Caco-2 (cell line): Measurements from ENCODE around the gene SHANK1. TPM values are rescaled to one million over a fixed set of nuclear protein-coding genes. Genes with fewer than 3 reads are reported as not detected.

ENCODE experiments used
- BruUV-seq: library from RNA; stranded (reverse); fragments of 400-500 nt; replicated peaks from 2 replicates; lab custom pipeline; 2021; lab: Mats Ljungman, UMichigan
- CTCF ChIA-PET: fragments of 300-600 bp; sonication (Branson Sonifier 250); formaldehyde crosslinking; loops from one replicate; lab custom pipeline; 2022; ENCODE audit warnings: antibody characterized with exemption; lab: Charles Lee
- POLR2A ChIA-PET: fragments of 300-600 bp; sonication (Branson Sonifier 250); formaldehyde crosslinking; loops from one replicate; lab custom pipeline; 2022; ENCODE audit warnings: antibody characterized with exemption; lab: Charles Lee
- DNase-seq, 2 experiments: peaks; one replicate each; pipeline versions ENCODE4 v3.0.0 to v3.0.0-alpha.2; 2020 to 2022
- H3K27me3 ChIP-seq: replicated peaks from 2 replicates; pipeline ENCODE4 v1.6.0; 2011; ENCODE audit warnings: low read length; ENCODE audit not compliant: control insufficient read depth, insufficient read depth
- H3K36me3 ChIP-seq: 2 replicates; pipeline ENCODE4 v1.5.1; 2011; ENCODE audit warnings: low read length; ENCODE audit not compliant: control insufficient read depth, insufficient read depth
- H3K4me1 ChIP-seq: fragments of 250-450 bp; sonication (Bioruptor Pico); 2 replicates; pipeline ENCODE4 v1.5.1; 2020; ENCODE audit warnings: mild to moderate bottlenecking
- H3K4me3 ChIP-seq: 2 replicates; pipeline ENCODE4 v1.5.1; 2011; ENCODE audit warnings: low read depth, mild to moderate bottlenecking, control low read depth, low read length
- H3K9me3 ChIP-seq: fragments of 250-450 bp; sonication (Bioruptor Pico); 2 replicates; pipeline ENCODE4 v1.5.1; 2020; ENCODE audit warnings: mild to moderate bottlenecking, moderate library complexity
- H3K27ac Mint-ChIP-seq: one replicate; pipeline ENCODE4 v1.8.0; 2022; ENCODE audit warnings: mixed read lengths; ENCODE audit not compliant: unreplicated experiment
- H3K27me3 Mint-ChIP-seq: one replicate; pipeline ENCODE4 v1.8.0; 2022; ENCODE audit warnings: mixed read lengths; ENCODE audit not compliant: insufficient read depth, unreplicated experiment
- H3K36me3 Mint-ChIP-seq: one replicate; pipeline ENCODE4 v1.8.0; 2022; ENCODE audit warnings: mild to moderate bottlenecking, mixed read lengths; ENCODE audit not compliant: insufficient read depth, unreplicated experiment
- H3K4me1 Mint-ChIP-seq: one replicate; pipeline ENCODE4 v1.8.0; 2022; ENCODE audit warnings: low read depth, mixed read lengths; ENCODE audit not compliant: unreplicated experiment
- H3K4me3 Mint-ChIP-seq: one replicate; pipeline ENCODE4 v1.8.0; 2022; ENCODE audit warnings: mild to moderate bottlenecking, moderate library complexity, mixed read lengths; ENCODE audit not compliant: unreplicated experiment
- H3K9me3 Mint-ChIP-seq: one replicate; pipeline ENCODE4 v1.8.0; 2022; ENCODE audit warnings: mixed read lengths; ENCODE audit not compliant: unreplicated experiment
- CTCF ChIP-seq, 2 experiments: fragments of 200-600 bp in 1 of 2; IDR thresholded peaks; 1 replicate in 1 of 2; 2 replicates in 1 of 2; pipeline versions ENCODE4 v1.5.1 to v1.8.0; 2011 to 2022; ENCODE audit warnings: antibody characterized with exemption in 1 of 2, control low read depth in 1 of 2, inconsistent platforms in 1 of 2, low read depth in 1 of 2, low read length in 1 of 2, mild to moderate bottlenecking in 1 of 2, moderate library complexity in 1 of 2; ENCODE audit not compliant: insufficient read depth in 1 of 2, severe bottlenecking in 1 of 2, unreplicated experiment in 1 of 2
- intact Hi-C: fragments of 100-400 bp; cut with micrococcal nuclease; formaldehyde crosslinking; loops from one replicate; pipeline ENCODE4 v1.10.0; 2022; ENCODE audit not compliant: unreplicated experiment
- total RNA-seq: library from RNA; stranded (reverse); gene quantifications from 2 replicates; pipeline ENCODE4 v1.2.3, GENCODE V29; 2022

Gene SHANK1
- total RNA-seq, 1 experiment from 2014 or later = not detected

- H3K4me3 ChIP-seq = no peak overlapping the region
- Mint-ChIP-seq H3K9me3 (no peaks in the 10 kb centered on the region), H3K27ac (no peak overlapping the region), H3K4me1 (peaks cover 7% of the 10 kb centered on the region), H3K36me3 (no peaks in the 10 kb centered on the region), H3K4me3 (no peak overlapping the region), H3K27me3 (peaks cover 28% of the 10 kb centered on the region)
- H3K4me1 ChIP-seq = no peaks in the 10 kb centered on the region
- CTCF ChIA-PET = interaction anchor here (1.3 kb wide), 1 partner anchor 77 kb away, joined by 7 read pairs; no protein-coding TSS in a partner anchor
- intact Hi-C loops = loop anchor here (10.0 kb wide), 2 partner anchors 172 to 352 kb away; no protein-coding TSS in a partner anchor
- POLR2A ChIA-PET = no interaction called here
- no peak for DNase-seq
- H3K27me3 ChIP-seq = peaks cover 2% of the 10 kb centered on the region
- no peak for TF ChIP-seq CTCF (IDR thresholded peaks at IDR 0.05; ENCODE audit: insufficient read depth in 1 of 2, low read depth in 1 of 2, low read length in 1 of 2, severe bottlenecking in 1 of 2, unreplicated experiment in 1 of 2)
- no peaks in the 10 kb centered on the region for H3K36me3 ChIP-seq
- BruUV-seq = no TSS peak
- H3K9me3 ChIP-seq = no peaks in the 10 kb centered on the region
Observed at GRCh38 chr19:50706387-50706786, 13.2 kb downstream of the SHANK1 start.

- Histone ChIP-seq H3K9me3 (no peaks in the 10 kb centered on the region), H3K36me3 (no peaks in the 10 kb centered on the region), H3K4me1 (no peaks in the 10 kb centered on the region), H3K4me3 (no peak overlapping the region), H3K27me3 (peaks cover 2% of the 10 kb centered on the region)
- CTCF ChIA-PET = interaction anchor here (0.6 to 3.5 kb wide), 5 partner anchors 10 to 217 kb away, joined by 3 to 21 read pairs (median 7); no protein-coding TSS in a partner anchor
- peaks cover 24% of the 10 kb centered on the region for H3K27me3 Mint-ChIP-seq
- BruUV-seq = no TSS peak
- intact Hi-C loops = loop anchor here (1.0 to 10.0 kb wide), 5 partner anchors 73 to 351 kb away; no protein-coding TSS in a partner anchor
- peak; percentile 61 for DNase-seq
- no peak overlapping the region for H3K4me3 Mint-ChIP-seq
- no peaks in the 10 kb centered on the region for H3K36me3 Mint-ChIP-seq
- TF ChIP-seq CTCF (IDR thresholded peaks at IDR 0.05; ENCODE audit: insufficient read depth in 1 of 2, low read depth in 1 of 2, low read length in 1 of 2, severe bottlenecking in 1 of 2, unreplicated experiment in 1 of 2) = peak; percentile 77 to 88
- POLR2A ChIA-PET = interaction anchor here (0.6 kb wide), 1 partner anchor 206 kb away, joined by 22 read pairs; no protein-coding TSS in a partner anchor
- H3K27ac Mint-ChIP-seq = no peak overlapping the region
- peaks cover 7% of the 10 kb centered on the region for H3K4me1 Mint-ChIP-seq
- H3K9me3 Mint-ChIP-seq = no peaks in the 10 kb centered on the region
Observed at GRCh38 chr19:50705422-50706019, 14.1 kb downstream of the SHANK1 start.

GRCh38 chr19:50703915-50704796 is 15.4 kb downstream of the SHANK1 start:
- POLR2A ChIA-PET = no interaction called here
- H3K4me1 ChIP-seq = no peaks in the 10 kb centered on the region
- H3K36me3 ChIP-seq = no peaks in the 10 kb centered on the region
- Mint-ChIP-seq H3K27me3 (peaks cover 33% of the 10 kb centered on the region), H3K9me3 (no peaks in the 10 kb centered on the region), H3K27ac (no peak overlapping the region), H3K36me3 (no peaks in the 10 kb centered on the region), H3K4me3 (no peak overlapping the region), H3K4me1 (peaks cover 7% of the 10 kb centered on the region)
- no peaks in the 10 kb centered on the region for H3K9me3 ChIP-seq
- CTCF ChIA-PET = interaction anchor here (0.6 to 3.5 kb wide), 13 partner anchors 20 to 347 kb away, joined by 3 to 21 read pairs (median 5); no protein-coding TSS in a partner anchor
- H3K4me3 ChIP-seq = no peak overlapping the region
- no TSS peak for BruUV-seq
- peak; percentile 55 to 66 for DNase-seq
- intact Hi-C loops = loop anchor here (10.0 kb wide), 2 partner anchors 169 to 349 kb away; no protein-coding TSS in a partner anchor
- peak; percentile 42 to 62 for TF ChIP-seq CTCF (IDR thresholded peaks at IDR 0.05; ENCODE audit: insufficient read depth in 1 of 2, low read depth in 1 of 2, low read length in 1 of 2, severe bottlenecking in 1 of 2, unreplicated experiment in 1 of 2)
- peaks cover 2% of the 10 kb centered on the region for H3K27me3 ChIP-seq
